Tibial artery (tissue), 4 donors: Measurements from ENCODE around the gene LRIG1.

ENCODE experiments used
- DNase-seq, 2 donors: peaks; one replicate each; pipeline ENCODE4 v3.0.0-alpha.2; 2019
- H3K27ac ChIP-seq, 2 donors: fragments of 200-600 bp; sonication (generic) in 1 of 2; 1 replicate in 1 of 2; 2 replicates in 1 of 2; pipeline ENCODE4 v1.5.1; 2018 to 2019; ENCODE audit warnings: mild to moderate bottlenecking in 1 of 2
- H3K27me3 ChIP-seq, 2 donors: fragments of 200-600 bp; sonication (generic) in 1 of 2; one replicate each; pipeline versions ENCODE4 v1.5.1 to v1.6.0; 2016 to 2019
- H3K36me3 ChIP-seq, 3 donors: fragments of 200-600 bp; sonication (generic) in 2 of 3; one replicate each; pipeline ENCODE4 v1.5.1; 2016 to 2019; ENCODE audit warnings: mild to moderate bottlenecking in 2 of 3
- H3K4me1 ChIP-seq, 4 donors: fragments of 200-600 bp; sonication (generic) in 2 of 4; 1 replicate in 3 of 4; 2 replicates in 1 of 4; pipeline ENCODE4 v1.5.1; 2016 to 2019
- H3K4me3 ChIP-seq, 2 donors: fragments of 200-600 bp; sonication (generic) in 1 of 2; 1 replicate in 1 of 2; 2 replicates in 1 of 2; pipeline ENCODE4 v1.5.1; 2018 to 2019; ENCODE audit warnings: mild to moderate bottlenecking in 2 of 2
- H3K9me3 ChIP-seq, 3 donors: fragments of 200-600 bp; sonication (generic) in 1 of 3; one replicate each; pipeline ENCODE4 v1.5.1; 2016 to 2019
- CTCF ChIP-seq, 2 experiments: fragments of 200-600 bp in 1 of 2; fragments of 450-650 bp in 1 of 2; IDR thresholded peaks; one replicate each; pipeline ENCODE4 v1.5.1; 2017 to 2019; ENCODE audit warnings: antibody characterized with exemption in 2 of 2, mild to moderate bottlenecking in 1 of 2, moderate library complexity in 1 of 2
- intact Hi-C: fragments of 100-400 bp; cut with DNase I; formaldehyde crosslinking; loops from one replicate; pipeline ENCODE4 v1.15.0; 2023; ENCODE audit warnings: low total_unique reads

Gene LRIG1

GRCh38 chr3:66353530-66353929, 147.3 kb downstream of the LRIG1 start:
- H3K27ac ChIP-seq: no peak overlapping the region
- H3K36me3 ChIP-seq: no peaks in the 10 kb centered on the region
- intact Hi-C loops: no loop called here
- no peak for DNase-seq
- no peaks in the 10 kb centered on the region for H3K9me3 ChIP-seq
- TF ChIP-seq CTCF (IDR thresholded peaks at IDR 0.05): no peak
- H3K27me3 ChIP-seq: no peaks in the 10 kb centered on the region
- H3K4me1 ChIP-seq: no peaks in the 10 kb centered on the region
- no peak overlapping the region for H3K4me3 ChIP-seq

- H3K36me3 ChIP-seq: no peaks in the 10 kb centered on the region
- no peak for DNase-seq
- no peak overlapping the region for H3K4me3 ChIP-seq
- H3K27me3 ChIP-seq: no peaks in the 10 kb centered on the region
- no peaks in the 10 kb centered on the region for H3K9me3 ChIP-seq
- TF ChIP-seq CTCF (IDR thresholded peaks at IDR 0.05): no peak
- no peak overlapping the region for H3K27ac ChIP-seq
- intact Hi-C loops: no loop called here
- no peaks in the 10 kb centered on the region for H3K4me1 ChIP-seq
Measured at GRCh38 chr3:66353039-66353438, 147.8 kb downstream of the LRIG1 start.

- intact Hi-C loops: no loop called here
- no peak for TF ChIP-seq CTCF (IDR thresholded peaks at IDR 0.05)
Measured at GRCh38 chr3:66350601-66351000, 150.2 kb downstream of the LRIG1 start.

GRCh38 chr3:66348704-66349103, 152.1 kb downstream of the LRIG1 start:
- no peak overlapping the region for H3K4me3 ChIP-seq
- no peaks in the 10 kb centered on the region for H3K4me1 ChIP-seq
- no peaks in the 10 kb centered on the region for H3K9me3 ChIP-seq
- H3K36me3 ChIP-seq: peaks cover 0 to 10% (median 0%) of the 10 kb centered on the region in 3 donors
- intact Hi-C loops: no loop called here
- H3K27me3 ChIP-seq: no peaks in the 10 kb centered on the region
- TF ChIP-seq CTCF (IDR thresholded peaks at IDR 0.05): no peak
- DNase-seq: no peak
- no peak overlapping the region for H3K27ac ChIP-seq

More at GRCh38 chr3:66350601-66351000, 150.2 kb downstream of the LRIG1 start:
- Histone ChIP-seq H3K4me3 (no peak overlapping the region), H3K9me3 (no peaks in the 10 kb centered on the region), H3K27me3 (no peaks in the 10 kb centered on the region), H3K36me3 (peaks cover 0 to 10% (median 0%) of the 10 kb centered on the region in 3 donors), H3K4me1 (no peaks in the 10 kb centered on the region), H3K27ac (no peak overlapping the region)
- no peak for DNase-seq

GRCh38 chr3:66344848-66345578, 155.8 kb downstream of the LRIG1 start:
- Histone ChIP-seq H3K4me1 (no peaks in the 10 kb centered on the region), H3K27me3 (no peaks in the 10 kb centered on the region), H3K27ac (no peak overlapping the region), H3K9me3 (no peaks in the 10 kb centered on the region), H3K36me3 (peaks cover 0 to 10% (median 0%) of the 10 kb centered on the region in 3 donors), H3K4me3 (no peak overlapping the region)
- intact Hi-C loops: no loop called here
- DNase-seq: no peak
- TF ChIP-seq CTCF (IDR thresholded peaks at IDR 0.05): no peak
